ENCODE measurements around the gene IFNK. TPM values are rescaled to one million over a fixed set of nuclear protein-coding genes. Genes with fewer than 3 reads are reported as not detected.
A peak's percentile ranks its signal among the peaks of the same experiment; 100 is the strongest.

Gene IFNK
- total and polyA plus RNA-seq, 2 experiments from 2014 or later, result not detected

DNA sequence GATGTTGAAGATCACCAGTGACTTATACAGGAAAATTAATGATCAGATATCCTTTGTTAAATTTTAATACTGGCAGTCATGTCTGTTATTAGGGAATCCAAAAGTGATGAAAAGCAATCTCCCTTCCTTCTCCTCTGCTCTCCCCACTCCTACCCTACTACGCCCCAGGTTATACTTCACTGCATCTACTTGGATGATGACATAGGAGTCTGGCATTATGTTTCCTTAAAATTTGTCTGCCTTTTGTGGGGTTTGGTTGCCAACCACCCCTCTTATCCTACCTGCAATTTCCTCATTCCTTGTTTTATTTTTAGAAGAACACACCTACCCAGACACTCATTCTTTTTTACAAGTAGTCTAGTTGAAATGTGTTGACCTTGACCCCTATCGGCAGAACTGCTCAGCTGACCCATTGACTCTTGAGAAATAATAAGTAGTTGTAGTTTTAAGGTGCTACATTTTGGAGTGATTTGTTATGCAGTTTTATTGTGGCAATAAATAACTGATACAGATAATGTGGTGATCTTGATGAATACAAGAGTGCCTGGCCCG lies 10.6 kb downstream of the IFNK start:
- H3K4me3 ChIP-seq, result no peak overlapping the region
- H3K36me3 ChIP-seq (ENCODE audit: insufficient read depth), result no peaks in the 10 kb centered on the region
- H3K79me2 ChIP-seq (replicated peaks; ENCODE audit: insufficient read depth), result no peaks in the 10 kb centered on the region
- no peaks in the 10 kb centered on the region for H3F3A ChIP-seq (replicated peaks; ENCODE audit: low read depth)
- H3K27ac ChIP-seq (ENCODE audit: low read depth), result no peak overlapping the region
- H4K20me1 ChIP-seq (replicated peaks; ENCODE audit: insufficient read depth), result no peaks in the 10 kb centered on the region
- no peaks in the 10 kb centered on the region for H3K36me3 Mint-ChIP-seq (ENCODE audit: low read depth)
- TF ChIP-seq NANOG (IDR thresholded peaks at IDR 0.05; ENCODE audit: borderline replicate concordance), result no peak
- H3K4me1 Mint-ChIP-seq, result peaks cover 33% of the 10 kb centered on the region
- H3K27me3 ChIP-seq (ENCODE audit: insufficient read depth), result no peaks in the 10 kb centered on the region
- peaks cover 14% of the 10 kb centered on the region; the same call in 1 of the 2 replicates for H3K4me1 ChIP-seq (ENCODE audit: insufficient read depth)
- H3K27ac Mint-ChIP-seq, result no peak overlapping the region
- H3K9me2 ChIP-seq (ENCODE audit: insufficient read depth), result no peaks in the 10 kb centered on the region
- H2AFZ ChIP-seq, result no peak overlapping the region
- ATAC-seq, result no peak
- H3K4me3 Mint-ChIP-seq, result no peak overlapping the region
- no peak for DNase-seq (ENCODE audit: low spot score)
- H3K9me3 Mint-ChIP-seq, result no peaks in the 10 kb centered on the region
- H3K4me2 ChIP-seq, result no peak overlapping the region
- H3K27me3 Mint-ChIP-seq (ENCODE audit: insufficient read depth, low read depth, poor library complexity), result peaks cover 8% of the 10 kb centered on the region

DNA sequence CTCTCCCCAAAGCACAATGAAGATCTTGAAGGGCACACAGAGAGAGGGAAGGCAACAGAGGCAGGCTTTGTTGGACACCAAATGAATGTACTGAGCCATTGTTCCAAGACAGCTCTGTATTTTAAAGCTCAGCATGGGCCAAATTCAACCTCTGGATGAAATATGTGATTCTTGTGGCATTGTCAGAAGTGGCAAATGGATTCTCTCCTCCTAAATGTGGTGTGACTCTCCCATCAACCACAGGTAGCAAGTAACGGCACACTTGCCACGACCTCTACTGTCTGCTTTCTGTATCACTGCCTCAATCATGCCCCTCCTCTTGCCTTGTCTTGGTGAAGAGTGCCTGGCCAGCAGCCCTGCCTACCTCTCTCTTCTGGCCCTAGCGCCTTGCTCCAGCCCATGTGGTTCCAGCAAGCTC lies 11.6 kb downstream of the IFNK start:
- H3K4me3 ChIP-seq, result no peak overlapping the region
- H3K4me1 ChIP-seq (ENCODE audit: insufficient read depth), result peaks cover 10% of the 10 kb centered on the region; the same call in 1 of the 2 replicates
- Mint-ChIP-seq H3K36me3 (ENCODE audit: low read depth) (no peaks in the 10 kb centered on the region), H3K27ac (no peak overlapping the region), H3K9me3 (no peaks in the 10 kb centered on the region), H3K4me3 (no peak overlapping the region), H3K27me3 (ENCODE audit: insufficient read depth, low read depth, poor library complexity) (peaks cover 7% of the 10 kb centered on the region), H3K4me1 (peaks cover 34% of the 10 kb centered on the region)
- peak; percentile 98 for ATAC-seq
- H4K20me1 ChIP-seq (replicated peaks; ENCODE audit: insufficient read depth), result no peaks in the 10 kb centered on the region; the same call in 1 of the 2 replicates
- peak; percentile 82 for DNase-seq (ENCODE audit: low spot score)
- no peaks in the 10 kb centered on the region for H3F3A ChIP-seq (replicated peaks; ENCODE audit: low read depth)
- H3K27me3 ChIP-seq (ENCODE audit: insufficient read depth), result no peaks in the 10 kb centered on the region
- H3K4me2 ChIP-seq, result no peak overlapping the region
- no peak overlapping the region for H3K27ac ChIP-seq (ENCODE audit: low read depth)
- no peaks in the 10 kb centered on the region for H3K79me2 ChIP-seq (replicated peaks; ENCODE audit: insufficient read depth)
- no peak for TF ChIP-seq ZNF114 (CRISPR knock-in tag; IDR thresholded peaks at IDR 0.05)
- TF ChIP-seq, protein P1, sequence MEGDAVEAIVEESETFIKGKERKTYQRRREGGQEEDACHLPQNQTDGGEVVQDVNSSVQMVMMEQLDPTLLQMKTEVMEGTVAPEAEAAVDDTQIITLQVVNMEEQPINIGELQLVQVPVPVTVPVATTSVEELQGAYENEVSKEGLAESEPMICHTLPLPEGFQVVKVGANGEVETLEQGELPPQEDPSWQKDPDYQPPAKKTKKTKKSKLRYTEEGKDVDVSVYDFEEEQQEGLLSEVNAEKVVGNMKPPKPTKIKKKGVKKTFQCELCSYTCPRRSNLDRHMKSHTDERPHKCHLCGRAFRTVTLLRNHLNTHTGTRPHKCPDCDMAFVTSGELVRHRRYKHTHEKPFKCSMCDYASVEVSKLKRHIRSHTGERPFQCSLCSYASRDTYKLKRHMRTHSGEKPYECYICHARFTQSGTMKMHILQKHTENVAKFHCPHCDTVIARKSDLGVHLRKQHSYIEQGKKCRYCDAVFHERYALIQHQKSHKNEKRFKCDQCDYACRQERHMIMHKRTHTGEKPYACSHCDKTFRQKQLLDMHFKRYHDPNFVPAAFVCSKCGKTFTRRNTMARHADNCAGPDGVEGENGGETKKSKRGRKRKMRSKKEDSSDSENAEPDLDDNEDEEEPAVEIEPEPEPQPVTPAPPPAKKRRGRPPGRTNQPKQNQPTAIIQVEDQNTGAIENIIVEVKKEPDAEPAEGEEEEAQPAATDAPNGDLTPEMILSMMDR (conservative IDR thresholded peaks at IDR 0.05; ENCODE audit: low read depth in 2 of 2), result peak; percentile 59 to 85
- H3K9me2 ChIP-seq (ENCODE audit: insufficient read depth), result no peaks in the 10 kb centered on the region
- no peak overlapping the region for H2AFZ ChIP-seq
- H3K36me3 ChIP-seq (ENCODE audit: insufficient read depth), result no peaks in the 10 kb centered on the region

DNA sequence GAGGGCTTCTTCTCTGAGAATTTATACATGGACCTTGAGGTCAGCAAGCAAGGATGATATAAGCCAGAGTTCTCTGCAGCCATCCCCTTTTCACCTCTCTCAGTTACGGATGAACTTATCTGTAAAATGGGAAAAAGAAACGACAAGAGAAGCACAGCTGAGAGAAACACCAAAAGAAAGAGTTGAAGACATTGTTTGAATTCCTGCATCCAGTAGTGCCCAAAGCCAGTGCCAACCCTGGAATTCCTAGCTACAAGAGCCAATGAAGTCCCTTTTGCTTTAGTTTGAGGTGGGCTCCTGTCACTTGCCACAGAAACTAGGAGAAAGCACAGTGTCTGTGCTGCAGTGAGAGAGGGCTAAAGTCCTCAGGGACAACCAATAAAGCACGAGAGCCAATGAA lies 12.1 kb downstream of the IFNK start:
- H3K27me3 ChIP-seq (ENCODE audit: insufficient read depth), result no peaks in the 10 kb centered on the region
- Mint-ChIP-seq H3K27ac (no peak overlapping the region), H3K27me3 (ENCODE audit: insufficient read depth, low read depth, poor library complexity) (peaks cover 3% of the 10 kb centered on the region), H3K4me1 (peaks cover 30% of the 10 kb centered on the region), H3K9me3 (no peaks in the 10 kb centered on the region), H3K36me3 (ENCODE audit: low read depth) (no peaks in the 10 kb centered on the region), H3K4me3 (no peak overlapping the region)
- no peaks in the 10 kb centered on the region for H3K79me2 ChIP-seq (replicated peaks; ENCODE audit: insufficient read depth)
- H3K4me1 ChIP-seq (ENCODE audit: insufficient read depth), result peaks cover 10% of the 10 kb centered on the region; the same call in 1 of the 2 replicates
- H4K20me1 ChIP-seq (replicated peaks; ENCODE audit: insufficient read depth), result no peaks in the 10 kb centered on the region; the same call in 1 of the 2 replicates
- H3K9me2 ChIP-seq (ENCODE audit: insufficient read depth), result no peaks in the 10 kb centered on the region
- peak overlapping the region; percentile 67; the same call in 1 of the 2 replicates for H3K27ac ChIP-seq (ENCODE audit: low read depth)
- no peaks in the 10 kb centered on the region for H3K36me3 ChIP-seq (ENCODE audit: insufficient read depth)
- H2AFZ ChIP-seq, result no peak overlapping the region
- no peaks in the 10 kb centered on the region for H3F3A ChIP-seq (replicated peaks; ENCODE audit: low read depth)
- ATAC-seq (no peak), DNase-seq (ENCODE audit: low spot score) (peak; percentile 20)
- H3K4me3 ChIP-seq, result no peak overlapping the region
- TF ChIP-seq ZNF331 (CRISPR knock-in tag; IDR thresholded peaks at IDR 0.05; ENCODE audit: low read depth), result no peak
- TF ChIP-seq, protein P2, sequence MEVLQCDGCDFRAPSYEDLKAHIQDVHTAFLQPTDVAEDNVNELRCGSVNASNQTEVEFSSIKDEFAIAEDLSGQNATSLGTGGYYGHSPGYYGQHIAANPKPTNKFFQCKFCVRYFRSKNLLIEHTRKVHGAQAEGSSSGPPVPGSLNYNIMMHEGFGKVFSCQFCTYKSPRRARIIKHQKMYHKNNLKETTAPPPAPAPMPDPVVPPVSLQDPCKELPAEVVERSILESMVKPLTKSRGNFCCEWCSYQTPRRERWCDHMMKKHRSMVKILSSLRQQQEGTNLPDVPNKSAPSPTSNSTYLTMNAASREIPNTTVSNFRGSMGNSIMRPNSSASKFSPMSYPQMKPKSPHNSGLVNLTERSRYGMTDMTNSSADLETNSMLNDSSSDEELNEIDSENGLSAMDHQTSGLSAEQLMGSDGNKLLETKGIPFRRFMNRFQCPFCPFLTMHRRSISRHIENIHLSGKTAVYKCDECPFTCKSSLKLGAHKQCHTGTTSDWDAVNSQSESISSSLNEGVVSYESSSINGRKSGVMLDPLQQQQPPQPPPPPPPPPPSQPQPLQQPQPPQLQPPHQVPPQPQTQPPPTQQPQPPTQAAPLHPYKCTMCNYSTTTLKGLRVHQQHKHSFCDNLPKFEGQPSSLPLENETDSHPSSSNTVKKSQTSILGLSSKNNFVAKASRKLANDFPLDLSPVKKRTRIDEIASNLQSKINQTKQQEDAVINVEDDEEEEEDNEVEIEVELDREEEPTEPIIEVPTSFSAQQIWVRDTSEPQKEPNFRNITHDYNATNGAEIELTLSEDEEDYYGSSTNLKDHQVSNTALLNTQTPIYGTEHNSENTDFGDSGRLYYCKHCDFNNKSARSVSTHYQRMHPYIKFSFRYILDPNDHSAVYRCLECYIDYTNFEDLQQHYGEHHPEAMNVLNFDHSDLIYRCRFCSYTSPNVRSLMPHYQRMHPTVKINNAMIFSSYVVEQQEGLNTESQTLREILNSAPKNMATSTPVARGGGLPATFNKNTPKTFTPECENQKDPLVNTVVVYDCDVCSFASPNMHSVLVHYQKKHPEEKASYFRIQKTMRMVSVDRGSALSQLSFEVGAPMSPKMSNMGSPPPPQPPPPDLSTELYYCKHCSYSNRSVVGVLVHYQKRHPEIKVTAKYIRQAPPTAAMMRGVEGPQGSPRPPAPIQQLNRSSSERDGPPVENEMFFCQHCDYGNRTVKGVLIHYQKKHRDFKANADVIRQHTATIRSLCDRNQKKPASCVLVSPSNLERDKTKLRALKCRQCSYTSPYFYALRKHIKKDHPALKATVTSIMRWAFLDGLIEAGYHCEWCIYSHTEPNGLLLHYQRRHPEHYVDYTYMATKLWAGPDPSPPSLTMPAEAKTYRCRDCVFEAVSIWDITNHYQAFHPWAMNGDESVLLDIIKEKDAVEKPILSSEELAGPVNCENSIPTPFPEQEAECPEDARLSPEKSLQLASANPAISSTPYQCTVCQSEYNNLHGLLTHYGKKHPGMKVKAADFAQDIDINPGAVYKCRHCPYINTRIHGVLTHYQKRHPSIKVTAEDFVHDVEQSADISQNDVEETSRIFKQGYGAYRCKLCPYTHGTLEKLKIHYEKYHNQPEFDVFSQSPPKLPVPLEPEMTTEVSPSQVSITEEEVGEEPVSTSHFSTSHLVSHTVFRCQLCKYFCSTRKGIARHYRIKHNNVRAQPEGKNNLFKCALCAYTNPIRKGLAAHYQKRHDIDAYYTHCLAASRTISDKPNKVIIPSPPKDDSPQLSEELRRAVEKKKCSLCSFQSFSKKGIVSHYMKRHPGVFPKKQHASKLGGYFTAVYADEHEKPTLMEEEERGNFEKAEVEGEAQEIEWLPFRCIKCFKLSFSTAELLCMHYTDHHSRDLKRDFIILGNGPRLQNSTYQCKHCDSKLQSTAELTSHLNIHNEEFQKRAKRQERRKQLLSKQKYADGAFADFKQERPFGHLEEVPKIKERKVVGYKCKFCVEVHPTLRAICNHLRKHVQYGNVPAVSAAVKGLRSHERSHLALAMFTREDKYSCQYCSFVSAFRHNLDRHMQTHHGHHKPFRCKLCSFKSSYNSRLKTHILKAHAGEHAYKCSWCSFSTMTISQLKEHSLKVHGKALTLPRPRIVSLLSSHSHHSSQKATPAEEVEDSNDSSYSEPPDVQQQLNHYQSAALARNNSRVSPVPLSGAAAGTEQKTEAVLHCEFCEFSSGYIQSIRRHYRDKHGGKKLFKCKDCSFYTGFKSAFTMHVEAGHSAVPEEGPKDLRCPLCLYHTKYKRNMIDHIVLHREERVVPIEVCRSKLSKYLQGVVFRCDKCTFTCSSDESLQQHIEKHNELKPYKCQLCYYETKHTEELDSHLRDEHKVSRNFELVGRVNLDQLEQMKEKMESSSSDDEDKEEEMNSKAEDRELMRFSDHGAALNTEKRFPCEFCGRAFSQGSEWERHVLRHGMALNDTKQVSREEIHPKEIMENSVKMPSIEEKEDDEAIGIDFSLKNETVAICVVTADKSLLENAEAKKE (CRISPR knock-in tag; IDR thresholded peaks at IDR 0.05), result no peak
- H3K4me2 ChIP-seq, result no peak overlapping the region
